Measurements from ENCODE around the gene SLC9A8.

SLC9A8 gene

DNA sequence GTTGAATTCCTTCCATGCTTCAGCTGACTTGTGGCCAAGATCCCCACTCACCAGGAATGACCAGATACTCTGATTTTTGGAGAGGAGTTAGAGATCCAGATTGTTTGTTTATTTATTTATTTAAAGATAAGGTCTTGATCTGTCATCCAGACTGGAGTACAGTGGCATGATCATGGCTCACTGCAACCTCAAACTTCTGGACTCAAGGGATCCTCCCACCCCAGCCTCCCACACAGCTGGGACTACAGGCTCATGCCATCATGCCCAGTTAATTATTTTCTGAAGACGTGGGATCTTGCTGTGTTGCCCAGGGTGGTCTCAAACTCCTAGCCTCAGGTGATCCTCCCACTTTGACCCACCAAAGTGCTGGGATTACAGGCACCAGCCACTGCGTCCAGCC, 106.8 kb downstream of the SLC9A8 start:
- no peak for DNase-seq

DNA sequence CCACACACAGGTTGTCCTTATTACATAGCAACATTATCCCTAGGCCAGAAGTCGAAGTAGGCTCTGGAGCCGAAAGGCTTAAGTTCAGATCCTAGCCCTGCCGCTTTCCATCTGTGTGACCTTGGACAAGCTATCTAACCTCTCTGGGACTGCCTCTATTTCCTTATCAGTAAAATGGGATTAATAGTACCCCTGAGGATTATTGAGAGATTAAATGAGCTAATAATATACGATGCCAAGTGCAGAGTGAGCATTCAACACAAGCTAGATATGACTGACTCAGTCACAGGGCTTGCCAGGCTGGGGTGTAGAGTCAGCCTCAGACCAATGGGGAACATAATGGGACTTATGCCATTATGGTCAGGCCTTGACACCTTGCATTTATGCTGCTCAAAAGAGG, 111.6 kb downstream of the SLC9A8 start:
- DNase-seq = no peak

DNA sequence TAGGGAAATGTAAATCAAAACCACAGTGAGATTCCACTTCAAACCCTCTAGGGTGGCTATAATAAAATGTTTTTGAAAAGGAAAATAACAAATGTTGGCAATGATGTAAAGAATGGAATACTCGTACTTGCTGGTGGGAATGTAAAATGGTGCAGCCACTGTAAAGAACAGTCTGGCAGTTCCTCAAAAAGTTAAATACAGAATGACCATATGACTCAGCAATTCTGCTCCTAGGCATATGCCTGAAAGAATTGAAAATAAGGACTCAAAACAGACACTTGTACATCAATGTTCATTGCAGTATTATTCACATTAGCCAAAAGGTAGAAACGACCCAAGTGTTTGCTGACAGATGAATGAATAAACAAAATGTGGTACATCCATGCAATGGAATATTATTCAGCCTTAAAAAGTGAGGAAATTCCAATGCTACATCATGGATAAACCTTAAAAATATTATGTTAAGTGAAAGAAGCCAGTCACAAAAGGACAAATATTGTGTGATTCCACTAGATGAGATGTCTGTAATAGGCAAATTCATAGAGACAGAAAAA, 113.3 kb downstream of the SLC9A8 start:
- DNase-seq = no peak

DNA sequence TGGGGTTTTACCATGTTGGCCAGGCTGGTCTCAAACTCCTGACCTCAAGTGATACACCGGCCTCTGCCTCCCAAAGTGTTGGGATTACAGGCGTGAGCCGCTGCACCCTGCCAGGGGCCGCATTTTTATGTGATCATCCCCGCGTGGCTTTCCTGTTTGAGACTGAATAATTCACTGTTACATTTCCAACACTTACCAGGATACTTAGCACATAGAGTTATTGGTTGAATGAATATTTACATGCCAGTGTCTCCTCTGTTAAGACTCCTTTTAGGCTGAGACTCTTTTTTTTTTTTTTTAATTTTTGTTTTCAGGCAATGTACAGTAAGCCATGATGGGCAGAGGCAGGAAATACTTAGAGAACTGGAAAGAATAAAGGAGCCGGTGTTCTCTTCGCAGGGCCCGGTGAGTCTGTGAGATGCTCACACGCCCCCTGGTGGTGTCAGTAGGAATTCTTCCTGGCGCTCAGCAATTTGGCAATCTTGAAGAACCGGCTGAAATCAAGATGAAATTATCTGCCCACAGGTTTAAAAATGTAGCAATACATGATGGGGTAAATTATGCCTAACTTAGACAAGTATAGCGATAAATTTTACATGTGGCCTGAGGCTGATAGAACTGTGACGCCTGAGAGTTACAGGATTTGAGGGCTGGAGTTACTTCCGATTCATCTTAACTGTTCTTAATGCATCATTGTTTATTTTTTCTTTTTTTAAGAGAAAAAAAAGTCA, 115.9 kb downstream of the SLC9A8 start:
- DNase-seq = peak in 12 of 14 donors; percentile 25 to 81 (median 59)

- DNase-seq = no peak
These were observed 116.5 kb downstream of the SLC9A8 start for GRCh38 chr20:49929142-49929494.

DNA sequence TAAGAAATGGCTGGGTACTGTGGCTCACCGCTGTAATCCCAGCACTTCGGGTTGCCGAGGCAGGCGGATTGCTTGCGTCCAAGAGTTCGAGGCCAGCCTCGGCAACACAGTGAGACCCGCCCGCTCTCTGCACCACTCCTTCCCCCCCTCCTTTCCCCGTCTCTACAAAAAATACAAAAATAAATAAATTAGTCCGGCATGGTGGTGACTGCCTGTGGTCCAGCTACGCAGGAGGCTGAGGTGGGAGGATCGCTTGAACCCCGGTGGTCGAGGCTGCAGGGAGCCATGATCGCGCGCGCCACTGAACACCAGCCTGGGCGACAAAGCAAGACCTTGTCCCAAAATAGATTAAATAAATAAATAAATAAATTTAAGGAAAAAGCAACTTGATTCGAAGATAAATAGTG, 123.1 kb downstream of the SLC9A8 start:
- no peak for DNase-seq

DNA sequence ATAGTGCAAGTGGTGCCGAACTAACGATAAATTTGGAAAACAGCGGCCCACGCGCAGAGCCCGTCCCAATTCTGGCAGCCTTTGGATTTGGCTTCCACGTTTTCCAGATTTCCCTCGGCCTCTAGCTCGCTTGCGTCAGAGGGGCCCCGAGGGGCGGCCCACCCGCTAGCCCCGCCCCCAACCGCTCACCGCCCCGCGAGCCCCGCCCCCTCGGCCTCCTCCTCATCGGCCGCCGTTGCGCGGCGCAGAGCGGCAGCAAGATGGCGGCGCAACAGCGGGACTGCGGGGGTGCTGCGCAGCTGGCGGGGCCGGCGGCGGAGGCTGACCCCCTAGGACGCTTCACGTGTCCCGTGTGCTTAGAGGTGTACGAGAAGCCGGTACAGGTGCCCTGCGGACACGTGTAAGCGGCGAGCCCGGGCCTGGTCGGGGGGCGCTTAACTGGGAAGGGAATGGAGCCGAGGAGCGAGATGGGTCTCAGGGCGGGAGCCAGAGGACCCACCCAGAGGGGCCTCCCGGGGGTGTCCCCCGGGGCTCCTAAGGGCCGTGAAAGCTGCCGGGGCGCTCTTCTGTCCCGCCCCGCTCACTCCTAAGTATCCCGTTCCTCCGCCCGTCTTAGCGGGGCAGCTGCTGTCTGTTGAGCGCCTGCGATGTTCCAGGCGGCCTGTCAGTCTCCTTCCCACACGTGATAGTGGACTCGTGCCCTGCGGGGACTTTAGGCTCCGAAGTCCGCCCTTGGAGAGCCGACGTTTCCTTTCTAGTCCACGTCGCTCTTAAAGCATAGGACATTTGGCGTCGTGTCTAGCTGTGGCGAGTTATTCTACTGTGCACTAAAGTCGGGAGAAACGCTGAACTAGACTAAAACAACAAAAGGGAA, 123.8 kb downstream of the SLC9A8 start, which contains the start of gene RNF114:
Gene RNF114 (plus strand): TSS at position 245 of the 874 bp plus-strand sequence. CDS start 16 bp downstream, at position 261.
- peak; percentile 41 to 94 (median 80) for DNase-seq

DNA sequence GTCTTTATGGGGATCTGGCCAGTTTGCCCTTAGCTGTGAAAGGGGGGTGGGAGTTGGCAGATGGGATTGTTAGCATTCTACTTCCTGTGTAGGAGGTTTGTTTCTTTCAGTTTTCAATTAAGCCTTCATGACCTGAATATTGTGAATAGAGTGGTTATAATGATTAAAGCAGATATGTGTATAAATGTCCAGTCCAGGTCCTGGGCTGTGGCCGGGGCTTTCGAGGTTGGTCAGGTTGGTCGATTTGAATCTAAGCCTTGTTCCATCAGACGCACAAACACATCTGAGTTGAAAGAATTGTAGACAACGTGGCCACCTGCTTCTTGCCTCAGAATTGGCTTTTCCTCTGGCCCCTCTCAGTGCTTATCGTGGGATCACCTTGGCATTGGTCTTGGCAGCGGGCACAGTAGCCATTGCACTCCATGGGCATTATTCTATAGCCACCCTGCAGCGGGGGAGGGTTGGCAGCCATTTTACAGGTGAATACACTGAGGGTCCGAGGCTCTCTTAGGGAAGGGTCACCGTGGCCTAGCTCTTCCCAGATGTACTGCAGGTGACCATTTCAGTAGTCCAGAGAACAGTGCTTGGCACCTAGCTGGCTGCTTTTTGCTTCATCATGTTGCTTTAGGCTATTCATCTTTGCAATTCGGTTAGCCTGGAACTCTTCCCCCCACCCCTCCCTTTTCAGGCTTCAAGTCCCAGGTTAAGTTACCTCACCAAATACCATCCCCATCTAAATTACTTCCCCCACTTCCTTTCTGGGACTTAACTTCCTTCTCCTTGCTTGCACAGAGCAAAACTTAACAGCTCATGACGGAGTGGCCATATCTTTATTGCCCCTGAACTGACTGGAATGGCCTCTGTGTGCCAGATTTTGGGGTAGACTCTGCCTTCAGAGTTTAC, 124.7 kb downstream of the SLC9A8 start:
- DNase-seq = peak in 3 of 14 donors; percentile 14 to 31 (median 28)

- peak in 3 of 14 donors; percentile 7 to 54 (median 14) for DNase-seq
These were observed 125.8 kb downstream of the SLC9A8 start for GRCh38 chr20:49938173-49939163.

DNA sequence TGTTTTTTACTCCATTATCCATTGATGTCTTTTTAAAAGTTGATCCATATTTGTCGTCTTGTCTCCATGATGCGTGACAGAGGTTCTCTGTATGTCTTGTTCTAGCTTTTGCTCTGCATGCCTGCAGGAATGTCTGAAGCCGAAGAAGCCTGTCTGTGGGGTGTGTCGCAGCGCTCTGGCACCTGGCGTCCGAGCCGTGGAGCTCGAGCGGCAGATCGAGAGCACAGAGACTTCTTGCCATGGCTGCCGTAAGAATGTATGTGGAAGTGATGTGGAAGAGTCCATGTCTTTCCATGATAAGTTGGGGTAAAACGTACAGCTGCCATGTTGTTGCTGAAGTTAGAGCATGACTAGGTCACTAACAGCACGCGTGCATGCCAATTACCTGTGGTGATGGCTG, 128.8 kb downstream of the SLC9A8 start:
- no peak for DNase-seq

Data from C1 segment of cervical spinal cord (tissue), 14 donors.